HG03354 (cell line): ENCODE results near the gene ASB8.
"Not testable (repeated sequence)": the region's sequence is repeated elsewhere in the genome, so short reads cannot be mapped to it uniquely, and the experiment has no call there.

ENCODE experiments used
- ATAC-seq: cut with Tn5 transposase; IDR thresholded peaks from one replicate; pipeline ENCODE4 v1.9.1; 2021; ENCODE audit warnings: mild to moderate bottlenecking; ENCODE audit not compliant: unreplicated experiment, poor library complexity, severe bottlenecking

ASB8 gene

DNA sequence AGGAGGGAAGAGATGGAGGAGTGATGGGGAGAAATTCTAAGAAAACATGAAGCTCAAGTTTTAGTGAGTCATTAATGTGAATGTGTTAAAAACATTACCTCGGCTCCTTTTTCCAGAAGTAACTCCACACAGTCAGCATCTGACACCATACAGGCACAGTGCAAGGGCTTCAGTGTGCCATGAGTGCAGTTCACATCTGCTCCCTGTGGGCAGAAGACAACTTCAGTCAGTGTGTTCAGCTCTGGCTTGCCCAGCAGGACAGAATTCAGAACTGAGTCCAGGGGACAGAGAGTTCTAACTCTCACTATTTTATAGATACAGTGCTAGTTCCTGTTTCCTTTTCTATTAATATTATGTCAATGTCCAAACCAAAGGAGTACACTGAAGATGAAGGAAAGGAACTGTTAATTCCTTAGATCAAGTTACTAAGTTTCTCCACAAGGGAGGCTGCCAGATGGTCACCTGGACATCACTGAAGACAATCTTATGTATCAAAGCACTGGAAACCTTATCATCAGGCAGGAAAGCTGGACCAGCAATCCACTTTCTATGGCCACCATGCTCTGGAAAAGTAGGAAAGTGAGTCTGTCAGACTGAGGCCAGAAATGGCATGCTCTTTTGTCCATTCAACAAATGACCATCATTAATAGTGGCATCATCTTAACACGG, 6.1 kb downstream of the ASB8 start:
- no peak for ATAC-seq

DNA sequence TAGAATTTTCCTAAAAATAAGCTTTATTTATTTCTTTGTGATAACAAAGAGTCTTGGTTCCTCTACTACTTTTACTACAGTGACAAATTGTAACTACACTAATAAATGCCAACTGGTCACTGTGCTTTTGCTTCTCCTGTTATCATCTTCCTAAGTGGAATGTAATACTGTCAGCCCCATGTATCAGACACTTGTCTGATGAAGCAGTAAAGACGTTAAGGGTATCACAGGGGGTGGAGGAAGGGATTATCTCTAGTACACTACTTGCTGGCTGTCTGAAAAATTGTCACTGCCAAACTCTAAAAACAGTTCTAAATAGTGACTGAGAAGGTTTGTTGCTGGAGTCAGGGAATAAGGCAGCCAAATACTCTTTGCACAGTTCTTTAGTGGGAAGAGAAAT, 11.3 kb downstream of the ASB8 start:
- no peak for ATAC-seq

DNA sequence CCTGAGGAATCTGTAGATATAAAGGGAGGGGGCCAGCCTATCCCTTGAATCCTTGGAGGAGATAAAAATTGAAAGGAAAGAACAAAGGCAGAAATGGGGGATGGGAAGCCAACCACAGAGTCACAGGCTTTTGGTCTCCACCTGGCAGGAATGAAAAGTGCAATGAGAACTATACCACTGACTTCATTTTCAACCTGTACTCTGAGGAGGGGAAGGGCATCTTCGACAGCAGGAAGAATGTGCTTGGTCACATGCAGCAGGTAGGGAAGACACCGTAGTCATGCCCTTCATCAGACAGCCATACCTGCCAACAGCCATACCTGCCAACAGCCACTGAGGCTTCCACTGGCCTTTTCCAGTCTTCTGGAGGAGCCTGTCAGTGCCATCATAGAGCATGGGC, 13.4 kb downstream of the ASB8 start:
- ATAC-seq = no peak

DNA sequence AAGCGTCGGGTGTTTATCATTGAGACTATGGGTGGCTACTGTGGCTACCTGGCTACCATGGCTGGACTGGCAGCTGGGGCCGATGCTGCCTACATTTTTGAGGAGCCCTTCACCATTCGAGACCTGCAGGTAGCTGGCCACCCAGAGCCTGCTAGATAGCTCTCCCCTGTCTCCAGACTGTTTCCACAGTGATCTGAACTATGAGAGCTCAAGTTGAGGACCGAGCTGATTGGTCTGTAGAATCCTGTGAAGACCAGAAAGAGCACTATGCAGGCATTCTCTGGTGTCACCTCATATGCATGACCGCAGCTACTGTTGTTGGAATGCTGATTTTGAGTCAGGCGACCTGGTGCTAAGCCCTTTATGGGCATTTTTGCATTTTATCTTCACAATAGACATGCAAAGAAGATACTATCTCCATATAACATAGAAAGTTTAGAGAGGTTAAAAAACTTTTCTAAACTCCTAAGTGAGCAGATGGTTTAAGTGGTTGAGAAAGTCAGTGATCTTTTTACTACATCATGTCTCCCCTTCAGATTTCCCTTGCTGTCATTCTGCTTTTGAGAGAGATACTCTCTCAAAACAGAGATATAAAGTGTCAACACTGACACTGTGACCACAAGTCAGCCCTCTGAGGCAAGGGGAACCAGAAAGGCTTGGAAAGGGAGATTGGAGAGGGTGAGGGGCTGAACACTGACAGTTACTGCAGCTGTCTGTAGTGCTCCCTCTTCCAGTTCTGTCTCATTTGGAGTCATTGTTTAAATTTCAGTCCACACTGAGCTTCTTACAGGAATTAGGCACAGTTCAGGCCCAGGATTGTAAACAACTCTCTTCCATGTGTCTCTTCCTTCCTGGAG, 14.3 kb downstream of the ASB8 start:
- no peak for ATAC-seq

DNA sequence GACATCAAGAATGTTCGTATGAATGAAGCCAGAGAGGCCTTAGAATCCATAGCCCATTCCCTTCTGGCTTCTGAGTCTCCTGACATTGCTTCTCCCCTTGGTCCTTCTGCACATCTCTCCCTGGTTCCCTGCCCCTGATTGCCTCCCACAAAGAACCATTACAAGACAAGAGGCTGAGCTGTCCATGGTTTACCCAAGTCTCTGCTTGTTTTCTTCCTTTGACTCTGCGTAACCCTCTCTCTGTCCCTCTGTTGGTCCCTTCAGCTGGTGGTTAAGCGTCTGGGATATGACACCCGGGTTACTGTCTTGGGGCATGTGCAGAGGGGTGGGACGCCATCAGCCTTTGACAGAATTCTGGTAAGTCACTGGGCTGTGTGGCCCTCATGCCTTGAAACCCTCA, 22.3 kb downstream of the ASB8 start:
- no peak for ATAC-seq

DNA sequence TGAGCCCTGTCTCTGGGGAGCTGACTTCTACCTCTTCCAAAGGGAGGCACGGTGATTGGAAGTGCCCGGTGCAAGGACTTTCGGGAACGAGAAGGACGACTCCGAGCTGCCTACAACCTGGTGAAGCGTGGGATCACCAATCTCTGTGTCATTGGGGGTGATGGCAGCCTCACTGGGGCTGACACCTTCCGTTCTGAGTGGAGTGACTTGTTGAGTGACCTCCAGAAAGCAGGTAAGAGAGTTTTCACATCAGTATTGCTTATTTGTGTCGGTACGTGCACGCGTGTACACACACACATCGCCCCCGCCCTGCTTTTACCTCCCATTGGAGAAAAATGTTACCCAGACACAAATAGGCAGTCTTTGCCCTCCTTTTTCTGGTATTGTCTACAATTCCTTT, 24.5 kb downstream of the ASB8 start:
- no peak for ATAC-seq

DNA sequence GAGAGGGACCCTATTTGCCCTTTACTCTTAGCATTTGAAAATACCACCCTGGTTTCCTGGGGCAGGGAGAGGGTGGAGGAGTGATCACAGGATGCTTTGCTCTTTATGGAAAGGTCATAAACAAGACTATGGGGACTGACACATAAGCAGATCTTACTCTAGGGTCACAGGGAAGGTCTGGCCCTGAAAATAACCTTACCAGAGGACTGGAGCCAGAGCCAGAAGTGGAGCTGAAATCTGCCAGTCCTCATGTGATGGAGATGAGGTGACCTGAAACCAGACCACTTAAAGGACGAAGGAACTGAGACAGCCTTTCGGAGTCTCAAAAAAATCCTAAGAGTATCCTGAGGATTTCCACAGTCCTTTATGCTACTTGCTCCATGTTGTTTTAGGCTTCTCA, 25.8 kb downstream of the ASB8 start:
- ATAC-seq = no peak

DNA sequence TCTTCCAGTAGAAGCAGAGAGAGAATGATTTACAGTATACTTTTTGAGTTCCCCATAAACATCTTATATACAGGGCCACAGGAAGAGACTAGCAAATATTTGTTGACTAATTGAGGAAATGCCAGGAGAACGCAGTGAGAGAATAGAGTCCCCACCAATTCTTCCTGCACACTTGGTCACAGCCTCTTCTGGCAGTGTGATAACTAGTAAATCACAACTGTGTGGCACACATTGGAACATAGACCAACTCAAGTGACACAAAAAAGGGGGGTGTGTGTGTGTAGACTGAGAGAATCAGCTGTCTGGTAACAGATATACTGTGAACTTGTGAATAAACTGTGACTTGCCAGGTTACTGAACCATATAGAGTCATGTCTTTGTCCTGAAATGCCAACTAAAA, 27.9 kb downstream of the ASB8 start:
- ATAC-seq = no peak

DNA sequence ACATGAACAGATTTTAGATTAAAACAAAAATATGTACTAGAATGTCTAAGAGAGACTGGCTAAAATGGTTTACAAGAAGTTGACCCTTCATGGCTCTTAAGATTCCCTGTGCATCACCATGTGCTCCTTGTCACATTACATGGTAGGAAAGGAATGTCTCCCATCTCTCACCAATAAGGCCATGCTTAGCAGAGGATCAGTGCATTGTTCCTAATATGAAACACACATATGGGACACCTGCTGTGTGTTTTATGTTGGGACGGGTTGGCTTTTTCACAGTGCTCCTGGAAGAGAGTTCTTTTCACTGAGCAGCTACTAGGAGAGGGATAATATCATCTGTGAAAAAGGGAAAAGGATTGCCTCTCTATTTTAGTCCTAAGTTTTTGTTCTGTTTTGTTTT, 28.5 kb downstream of the ASB8 start:
- ATAC-seq = no peak

DNA sequence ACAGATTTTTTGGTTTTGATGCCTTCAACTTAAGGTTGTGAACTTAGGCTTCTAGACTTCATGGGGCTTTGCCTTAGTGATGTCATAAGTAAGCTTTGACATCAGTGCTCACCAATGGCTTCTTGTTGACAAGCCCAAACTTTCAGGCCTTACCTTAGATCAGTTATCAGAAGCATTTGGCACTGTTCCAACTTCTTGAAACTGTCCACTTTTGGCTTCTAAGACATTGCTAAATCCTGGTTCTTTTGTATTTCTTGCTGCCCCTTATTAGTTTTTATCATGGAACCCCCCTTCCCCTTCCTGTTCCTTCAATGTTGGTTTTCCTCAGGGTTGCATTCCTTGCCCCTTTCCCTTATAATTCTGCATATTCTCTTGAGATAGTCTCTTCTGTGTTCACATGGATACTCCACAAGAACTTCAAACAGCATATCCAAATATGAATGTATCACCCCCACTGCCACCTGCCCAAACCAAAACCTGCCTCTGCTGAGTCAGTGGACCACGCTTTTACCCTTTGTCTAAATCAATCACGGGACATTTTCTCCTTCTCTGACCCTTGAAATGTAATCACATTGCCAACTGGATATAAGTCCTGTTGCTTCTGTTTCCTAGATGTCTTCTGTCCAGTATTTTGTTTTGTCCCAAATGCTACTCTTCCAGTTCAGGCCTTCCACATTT, 30.2 kb downstream of the ASB8 start:
- ATAC-seq = no peak

DNA sequence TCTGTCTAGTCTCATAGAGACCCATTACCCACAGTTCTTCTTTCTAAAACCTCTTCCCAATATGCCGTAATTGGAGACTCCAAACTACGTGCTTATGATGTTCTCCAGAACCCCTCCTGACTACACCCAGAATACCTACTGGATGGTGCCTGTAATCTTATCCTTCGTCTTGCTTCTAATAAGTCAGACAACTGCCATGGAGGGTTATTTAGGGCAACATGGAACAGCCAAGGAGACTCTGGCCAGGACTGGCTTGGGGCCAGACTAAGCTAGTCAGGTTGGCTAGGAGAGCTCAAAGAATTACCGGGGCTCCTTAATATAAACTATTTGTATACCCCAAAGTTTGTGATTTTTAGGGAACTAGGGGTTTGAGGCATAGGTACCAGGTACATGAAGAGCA, 31.3 kb downstream of the ASB8 start:
- no peak for ATAC-seq

DNA sequence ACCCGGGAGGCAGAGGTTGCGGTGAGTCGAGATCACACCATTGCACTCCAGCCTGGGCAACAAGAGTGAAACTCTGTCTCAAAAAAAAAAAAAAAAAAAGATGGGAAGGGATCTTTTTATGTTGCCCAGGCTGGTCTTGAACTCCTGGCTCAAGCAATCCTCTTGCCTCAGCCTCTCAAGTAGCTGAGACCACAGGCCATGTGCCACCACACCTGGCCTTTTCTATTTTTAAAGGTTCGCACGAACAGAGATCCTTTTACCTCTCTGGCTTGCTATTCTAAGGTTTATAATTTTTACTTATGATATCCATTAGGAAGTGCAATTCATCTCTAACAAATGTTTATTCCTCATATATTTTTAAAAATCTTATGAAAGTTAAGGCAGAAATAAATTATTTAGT, 31.8 kb downstream of the ASB8 start:
- not testable (repeated sequence) for ATAC-seq

DNA sequence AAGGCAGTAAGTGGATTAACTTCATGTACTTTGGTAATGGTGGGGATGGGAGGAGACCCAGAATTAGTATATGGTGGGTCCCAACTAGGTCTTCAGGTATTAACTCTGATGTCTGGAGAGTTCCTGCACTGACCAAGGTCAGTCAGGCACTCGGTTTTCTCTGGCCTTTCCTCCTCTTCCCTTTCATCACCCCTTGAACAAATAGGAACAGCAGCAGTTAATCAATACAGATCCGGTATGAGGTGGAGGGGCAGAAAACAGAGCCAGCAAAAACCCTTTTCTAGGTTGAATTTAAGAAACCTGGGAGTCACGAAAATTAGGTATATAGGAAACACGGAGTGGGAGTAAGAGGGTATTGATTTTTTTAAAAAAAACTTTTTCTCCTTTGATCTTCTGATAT, 34.1 kb downstream of the ASB8 start:
- ATAC-seq = no peak

DNA sequence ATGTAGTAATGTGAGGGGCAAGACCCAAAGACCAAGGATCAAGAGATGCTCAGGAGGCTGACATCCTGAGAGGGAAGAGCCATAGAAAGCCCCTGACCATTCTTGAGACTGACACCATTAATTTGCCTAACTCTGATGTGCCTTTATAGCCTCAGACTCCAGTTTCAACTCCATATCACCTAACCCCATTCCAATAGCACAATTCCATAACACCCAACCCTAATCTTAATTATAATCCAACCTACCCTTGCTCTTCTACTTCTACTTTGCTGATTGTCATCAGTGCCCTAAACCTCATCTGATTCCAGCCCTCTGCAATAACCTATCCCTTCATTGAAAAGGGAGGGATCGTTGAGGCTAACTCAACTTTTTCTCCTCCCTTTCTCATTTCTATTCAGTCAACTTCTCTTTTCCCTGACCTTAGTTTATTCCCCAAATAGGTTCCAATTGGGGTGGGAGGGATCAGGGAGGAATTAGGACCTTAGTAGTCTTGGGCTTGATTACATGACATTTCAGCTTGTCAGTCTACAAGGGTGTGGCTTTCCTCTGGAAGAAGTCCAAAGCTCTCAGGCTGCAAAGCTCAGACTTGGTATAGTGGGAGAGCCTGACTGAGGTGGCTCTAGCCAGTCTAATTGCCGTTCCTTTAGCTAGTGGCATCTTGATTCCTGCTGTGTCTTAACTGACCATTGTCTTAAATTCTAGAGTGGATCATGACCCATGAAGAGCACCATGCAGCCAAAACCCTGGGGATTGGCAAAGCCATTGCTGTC, 35.1 kb downstream of the ASB8 start:
- ATAC-seq = no peak

DNA sequence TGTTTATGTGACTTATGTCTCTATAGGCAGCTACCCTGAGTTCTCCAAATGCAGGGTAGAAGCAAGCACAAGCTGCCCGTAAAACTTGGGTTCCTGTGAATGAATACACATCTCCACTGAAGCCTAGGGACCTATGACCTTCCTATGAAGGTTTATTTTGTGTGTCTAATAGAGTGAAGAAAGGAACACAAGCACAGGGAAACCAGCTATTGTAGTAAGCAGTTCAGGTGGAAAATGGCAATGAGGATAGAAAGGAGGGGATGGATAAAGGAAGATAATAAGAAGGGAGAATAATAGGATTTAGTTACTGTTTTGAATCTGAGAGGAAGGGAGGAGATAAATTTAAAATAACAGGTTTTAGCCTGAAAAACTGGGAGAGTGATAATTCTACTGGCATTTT, 35.8 kb downstream of the ASB8 start:
- ATAC-seq = no peak

DNA sequence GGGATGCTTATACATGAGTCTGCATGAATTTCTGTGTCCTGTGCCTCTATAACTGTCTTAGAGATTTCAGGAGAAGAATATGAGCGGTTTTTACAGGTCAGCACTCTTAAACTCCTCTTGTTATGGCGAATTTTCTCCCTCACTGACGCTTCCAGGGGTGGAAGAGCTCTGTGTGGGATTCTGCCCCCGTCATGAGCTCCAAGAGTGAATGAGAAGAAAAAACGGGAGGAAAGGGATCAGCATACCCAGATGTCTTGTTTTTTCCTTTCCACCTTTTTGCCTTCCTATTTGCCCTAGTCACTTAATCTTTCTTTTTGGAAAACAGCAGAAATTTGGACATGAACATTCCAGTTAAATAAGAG, 37.5 kb downstream of the ASB8 start:
- no peak for ATAC-seq

DNA sequence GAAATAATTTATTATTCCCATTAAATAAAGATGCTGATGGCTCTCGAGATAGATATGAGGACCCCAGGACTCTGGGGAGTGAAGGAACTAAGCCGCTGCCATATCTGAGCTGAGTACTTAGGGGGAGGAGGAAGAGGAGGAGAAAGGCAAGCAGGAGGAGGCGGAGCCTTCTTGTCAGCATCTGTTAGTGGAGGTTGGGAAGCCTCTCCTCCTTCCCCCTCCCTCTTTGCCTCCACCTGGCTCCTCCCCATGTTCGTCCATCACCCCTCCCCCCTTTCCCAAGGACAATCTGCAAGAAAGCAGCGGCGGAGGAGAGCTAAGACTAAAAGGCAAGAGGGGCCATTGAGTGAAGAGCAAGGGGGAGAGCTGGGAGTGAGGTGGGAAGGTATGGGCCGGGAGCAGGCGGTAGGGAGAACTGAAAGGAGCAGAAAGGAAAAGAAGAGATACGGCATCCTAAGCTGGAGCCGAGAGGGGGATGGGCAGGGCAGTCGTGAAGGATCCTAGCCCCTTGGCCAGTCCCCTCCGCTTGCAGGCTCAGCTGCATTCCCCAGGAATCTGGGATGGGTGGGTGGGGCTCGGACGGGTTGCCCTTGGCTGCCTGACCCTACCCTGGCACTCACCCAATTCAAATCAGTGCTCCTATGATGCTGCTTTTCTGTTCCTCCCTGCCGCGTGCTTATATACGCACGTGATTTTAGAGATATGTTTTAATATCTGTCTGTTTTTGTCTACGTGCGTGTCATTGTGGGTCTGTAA, 38.1 kb downstream of the ASB8 start, which contains the start of gene PFKM:
Gene PFKM, plus strand, starts transcription at position 287 of the 756 bp plus-strand sequence. CDS start 3,411 bp downstream, outside the sequence.
- ATAC-seq = peak; percentile 99

DNA sequence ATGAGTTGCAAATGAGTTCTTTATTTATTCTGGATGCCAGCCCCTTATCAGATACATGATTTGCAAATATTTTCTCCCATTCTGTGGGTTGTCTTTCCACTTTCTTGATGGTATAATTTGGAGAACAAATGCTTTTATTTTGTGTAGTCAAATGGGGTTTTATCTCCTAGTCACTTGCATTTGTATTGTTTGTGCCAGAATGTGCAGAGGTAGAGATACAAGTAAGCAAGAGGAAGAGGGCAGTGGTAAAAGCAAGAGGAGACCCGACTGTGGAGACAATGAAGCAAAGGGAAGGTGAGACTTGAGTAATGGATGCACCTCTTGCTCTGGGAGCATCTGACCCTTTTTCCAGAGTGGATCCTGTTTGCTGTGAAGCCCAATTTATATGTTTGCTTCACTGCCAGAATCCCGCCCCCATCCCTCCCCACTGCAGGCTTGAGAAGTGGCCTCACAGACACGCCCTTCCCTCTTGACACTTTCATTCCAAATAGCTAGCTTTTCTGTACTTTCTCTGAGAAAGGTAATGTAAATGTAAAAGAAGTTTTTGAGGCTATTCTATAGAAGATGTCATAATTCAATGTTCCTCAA, 38.9 kb downstream of the ASB8 start:
- no peak for ATAC-seq

DNA sequence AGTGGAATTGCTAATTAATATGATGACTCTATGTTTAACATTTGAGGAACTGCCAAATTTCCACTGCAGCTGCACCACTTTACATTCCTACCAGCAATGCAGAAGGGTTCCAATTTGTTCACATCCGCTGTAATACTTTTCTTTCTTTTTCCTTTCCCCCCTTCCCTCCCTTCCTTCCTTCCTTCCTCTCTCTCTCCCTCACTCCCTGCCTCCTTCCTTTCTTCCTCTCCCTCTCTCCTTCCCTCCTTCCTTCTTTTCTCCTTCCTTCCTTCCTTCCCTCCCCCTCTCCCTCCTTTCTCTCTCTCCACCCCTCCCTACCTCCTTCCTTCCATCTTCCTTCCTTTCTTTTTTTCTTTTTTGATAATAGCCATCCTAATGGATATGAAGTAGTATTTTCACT, 41.4 kb downstream of the ASB8 start:
- ATAC-seq = no peak
